Ascending aorta (tissue), 2 donors: ENCODE data around the gene NKD2. TPM values are rescaled to one million over a fixed set of nuclear protein-coding genes. Genes with fewer than 3 reads are reported as not detected.

Experiments used
- DNase-seq, 2 donors: peaks; one replicate each; pipeline ENCODE4 v3.0.0-alpha.2; 2019; ENCODE audit warnings: low spot score in 2 of 2
- H3K27ac ChIP-seq, 2 donors: fragments of 200-600 bp; sonication (generic); one replicate each; pipeline ENCODE4 v1.5.1; 2016 to 2017; ENCODE audit warnings: mild to moderate bottlenecking in 1 of 2
- H3K27me3 ChIP-seq: fragments of 200-600 bp; sonication (generic); one replicate; pipeline ENCODE4 v1.5.1; 2017
- H3K36me3 ChIP-seq, 2 donors: fragments of 200-600 bp; sonication (generic); one replicate each; pipeline ENCODE4 v1.5.1; 2016
- H3K4me1 ChIP-seq, 2 donors: fragments of 200-600 bp; sonication (generic); one replicate each; pipeline ENCODE4 v1.5.1; 2016 to 2017; ENCODE audit warnings: mild to moderate bottlenecking in 1 of 2
- H3K4me3 ChIP-seq, 2 donors: fragments of 200-600 bp; sonication (generic); one replicate each; pipeline ENCODE4 v1.5.1; 2016 to 2017; ENCODE audit warnings: mild to moderate bottlenecking in 1 of 2
- H3K9me3 ChIP-seq, 2 donors: fragments of 200-600 bp; sonication (generic); one replicate each; pipeline ENCODE4 v1.5.1; 2016
- intact Hi-C: fragments of 100-400 bp; cut with DNase I; formaldehyde crosslinking; loops from one replicate; pipeline ENCODE4 v1.15.1; 2023
- total RNA-seq: library from RNA; depleted of rRNA; stranded (reverse); fragments of >200 nt; gene quantifications from one replicate; pipeline ENCODE4 v1.1.0, GENCODE V29; 2016
- TF ChIP-seq, protein P1 (sequence below), 3 experiments: fragments of 200-600 bp in 2 of 3; fragments of 450-650 bp in 1 of 3; sonication (generic) in 2 of 3; IDR thresholded peaks; one replicate each; pipeline ENCODE4 v1.5.1; 2016 to 2019; ENCODE audit warnings: antibody characterized with exemption in 3 of 3, mild to moderate bottlenecking in 1 of 3, moderate library complexity in 1 of 3

NKD2 gene
- total RNA-seq, 1 donor from 2014 or later: 6.5 TPM

DNA sequence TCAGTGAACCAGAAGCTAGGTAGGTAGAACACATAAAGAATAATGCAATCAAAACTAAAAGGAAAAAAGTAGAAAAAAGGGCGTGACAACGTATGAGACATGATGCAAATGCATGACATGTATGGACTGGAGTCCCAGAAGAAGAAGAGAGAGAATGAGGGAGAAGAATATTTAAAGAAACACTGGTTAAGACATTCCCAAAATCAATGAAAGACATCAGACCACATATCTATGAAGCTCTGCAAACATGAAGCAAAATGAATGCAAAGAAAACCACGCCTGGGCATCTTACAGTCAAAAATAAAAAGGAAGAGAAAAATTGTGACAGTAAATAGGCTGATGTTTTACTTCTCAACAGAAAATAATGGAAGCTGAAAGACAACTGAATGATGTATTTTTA lies 23.8 kb upstream of the NKD2 start:
- Histone ChIP-seq H3K27me3 (no peaks in the 10 kb centered on the region), H3K27ac (no peak overlapping the region), H3K9me3 (peaks cover 0 to 17% of the 10 kb centered on the region in 2 donors), H3K4me1 (no peaks in the 10 kb centered on the region), H3K4me3 (no peak overlapping the region), H3K36me3 (no peaks in the 10 kb centered on the region)
- TF ChIP-seq, protein P1, sequence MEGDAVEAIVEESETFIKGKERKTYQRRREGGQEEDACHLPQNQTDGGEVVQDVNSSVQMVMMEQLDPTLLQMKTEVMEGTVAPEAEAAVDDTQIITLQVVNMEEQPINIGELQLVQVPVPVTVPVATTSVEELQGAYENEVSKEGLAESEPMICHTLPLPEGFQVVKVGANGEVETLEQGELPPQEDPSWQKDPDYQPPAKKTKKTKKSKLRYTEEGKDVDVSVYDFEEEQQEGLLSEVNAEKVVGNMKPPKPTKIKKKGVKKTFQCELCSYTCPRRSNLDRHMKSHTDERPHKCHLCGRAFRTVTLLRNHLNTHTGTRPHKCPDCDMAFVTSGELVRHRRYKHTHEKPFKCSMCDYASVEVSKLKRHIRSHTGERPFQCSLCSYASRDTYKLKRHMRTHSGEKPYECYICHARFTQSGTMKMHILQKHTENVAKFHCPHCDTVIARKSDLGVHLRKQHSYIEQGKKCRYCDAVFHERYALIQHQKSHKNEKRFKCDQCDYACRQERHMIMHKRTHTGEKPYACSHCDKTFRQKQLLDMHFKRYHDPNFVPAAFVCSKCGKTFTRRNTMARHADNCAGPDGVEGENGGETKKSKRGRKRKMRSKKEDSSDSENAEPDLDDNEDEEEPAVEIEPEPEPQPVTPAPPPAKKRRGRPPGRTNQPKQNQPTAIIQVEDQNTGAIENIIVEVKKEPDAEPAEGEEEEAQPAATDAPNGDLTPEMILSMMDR (IDR thresholded peaks at IDR 0.05): no peak
- intact Hi-C loops: no loop called here
- no peak for DNase-seq

DNA sequence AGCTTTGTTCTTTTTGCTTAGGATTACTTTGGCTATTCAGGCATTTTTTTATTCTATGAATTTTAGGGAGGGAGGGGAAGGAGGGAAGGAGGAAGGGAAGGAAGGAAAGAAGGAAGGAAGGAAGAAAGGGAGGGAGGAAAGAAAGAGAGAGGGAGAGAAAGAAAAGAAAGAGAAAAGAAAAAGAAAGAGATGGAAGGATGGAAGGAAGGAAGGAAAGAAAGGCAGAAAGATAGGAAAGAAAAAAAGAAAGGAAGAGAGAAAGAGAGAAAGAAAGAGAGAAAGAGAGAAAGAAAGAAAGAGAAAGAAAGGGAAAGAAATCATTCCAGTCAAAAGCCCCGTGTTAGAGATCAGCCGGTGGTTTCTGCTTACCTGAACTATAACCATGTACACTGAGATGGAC lies 20.8 kb upstream of the NKD2 start:
- Histone ChIP-seq H3K27me3 (no peaks in the 10 kb centered on the region), H3K4me1 (no peaks in the 10 kb centered on the region), H3K36me3 (no peaks in the 10 kb centered on the region), H3K27ac (no peak overlapping the region), H3K9me3 (peaks cover 0 to 17% of the 10 kb centered on the region in 2 donors), H3K4me3 (no peak overlapping the region)
- intact Hi-C loops: no loop called here
- TF ChIP-seq, protein P1 (IDR thresholded peaks at IDR 0.05): no peak
- no peak for DNase-seq

DNA sequence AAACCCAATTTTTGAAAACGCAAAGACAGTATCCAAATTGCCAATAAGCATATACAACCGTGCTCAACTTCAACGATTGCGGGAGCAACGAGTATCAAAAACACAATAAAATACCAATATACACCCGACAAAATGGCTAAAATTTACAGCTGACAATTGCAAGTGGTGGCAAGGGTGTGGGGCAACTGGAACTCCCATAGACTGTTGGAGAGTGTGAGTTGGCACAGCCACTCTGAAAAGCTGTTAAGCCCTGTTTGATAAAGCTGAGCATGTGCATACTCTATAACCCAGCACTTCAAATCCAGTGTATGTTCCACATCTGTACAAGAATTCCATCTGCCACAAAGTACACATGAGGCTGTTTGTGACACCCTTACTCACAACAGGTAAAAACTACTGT lies 20.3 kb upstream of the NKD2 start:
- TF ChIP-seq, protein P1 (IDR thresholded peaks at IDR 0.05): no peak
- intact Hi-C loops: no loop called here
- DNase-seq: no peak
- Histone ChIP-seq H3K27me3 (no peaks in the 10 kb centered on the region), H3K4me3 (no peak overlapping the region), H3K9me3 (peaks cover 0 to 17% of the 10 kb centered on the region in 2 donors), H3K36me3 (no peaks in the 10 kb centered on the region), H3K4me1 (no peaks in the 10 kb centered on the region), H3K27ac (no peak overlapping the region)

DNA sequence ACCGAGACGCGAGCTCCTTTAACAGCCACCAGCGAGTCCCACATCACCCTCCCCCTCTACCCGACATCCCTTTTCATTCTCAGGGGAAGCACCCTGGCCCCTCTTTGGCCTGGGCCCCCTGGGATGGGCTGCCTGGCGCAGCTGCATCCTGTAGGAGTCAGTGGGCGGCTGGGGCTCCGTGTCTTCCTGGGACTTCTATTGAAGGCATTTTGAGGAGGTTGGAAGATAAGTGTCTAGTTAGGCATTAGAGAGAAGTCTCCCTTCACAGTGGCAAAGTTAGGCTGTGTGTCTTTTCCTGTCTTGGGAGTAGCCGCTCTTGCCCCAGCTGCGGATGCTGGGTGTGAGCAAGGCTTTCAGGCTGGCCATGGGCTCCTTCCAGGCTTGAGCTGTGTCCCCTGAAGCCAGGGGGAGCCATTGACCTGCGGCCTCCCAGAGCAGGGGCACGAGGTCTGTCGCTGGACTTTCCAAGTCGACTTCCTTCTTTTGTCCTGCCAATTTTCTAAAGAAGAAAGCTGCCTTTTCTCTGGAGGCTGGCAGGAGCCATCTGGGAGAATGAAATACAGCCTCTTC lies 18.6 kb upstream of the NKD2 start:
- H3K27ac ChIP-seq: no peak overlapping the region
- intact Hi-C loops: no loop called here
- peak in 1 of 2 donors; percentile 78 for DNase-seq
- no peak overlapping the region for H3K4me3 ChIP-seq
- no peaks in the 10 kb centered on the region for H3K27me3 ChIP-seq
- no peaks in the 10 kb centered on the region for H3K36me3 ChIP-seq
- H3K4me1 ChIP-seq: no peaks in the 10 kb centered on the region
- peaks cover 0 to 17% of the 10 kb centered on the region in 2 donors for H3K9me3 ChIP-seq
- TF ChIP-seq, protein P1 (IDR thresholded peaks at IDR 0.05): peak in 2 of 3 experiments; percentile 17 to 22

DNA sequence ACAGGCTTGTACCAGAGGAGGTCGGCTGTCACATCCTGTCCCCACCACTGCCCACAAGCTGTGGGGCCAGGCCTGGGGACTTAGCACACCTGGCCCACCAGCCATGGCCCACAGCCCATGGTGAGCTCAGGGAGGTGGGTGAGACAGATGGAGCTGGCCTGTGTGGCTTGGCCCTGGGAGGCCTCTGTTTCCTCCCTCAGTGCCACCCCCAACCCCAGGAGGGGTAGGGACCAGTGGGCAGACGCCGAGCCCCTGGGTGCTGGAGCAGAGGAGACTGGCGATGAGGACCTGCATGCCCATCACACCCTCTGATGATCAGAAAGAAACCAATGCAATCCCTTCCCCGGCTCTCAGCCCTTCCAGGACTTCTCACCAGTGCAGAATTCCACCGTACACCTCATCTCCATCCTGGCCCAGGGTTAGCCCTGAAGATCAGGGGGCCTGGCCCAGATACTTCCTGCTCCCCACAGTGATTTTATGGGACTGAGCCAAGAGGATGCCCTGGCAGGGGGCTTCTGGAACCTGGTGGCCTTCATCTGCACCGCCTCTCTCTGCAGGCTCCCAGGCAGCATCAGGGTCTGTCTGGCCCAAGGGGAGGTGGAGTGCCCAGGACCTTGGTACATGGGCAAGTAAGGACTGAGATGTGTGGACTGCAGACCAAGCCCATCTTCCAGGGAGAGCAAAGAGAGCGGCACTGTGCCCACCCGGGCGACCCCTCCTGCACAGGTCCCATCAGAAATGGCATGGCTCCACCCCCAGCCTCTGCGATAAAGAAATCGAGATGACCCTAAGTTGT lies 16.9 kb upstream of the NKD2 start:
- Histone ChIP-seq H3K36me3 (no peaks in the 10 kb centered on the region), H3K4me1 (no peaks in the 10 kb centered on the region), H3K27me3 (no peaks in the 10 kb centered on the region), H3K9me3 (peaks cover 0 to 8% of the 10 kb centered on the region in 2 donors), H3K27ac (no peak overlapping the region), H3K4me3 (no peak overlapping the region)
- peak in 1 of 2 donors; percentile 58 for DNase-seq
- intact Hi-C loops: no loop called here
- TF ChIP-seq, protein P1 (IDR thresholded peaks at IDR 0.05): no peak
